Stimulated activated CD4-positive, alpha-beta T cell treated with anti-CD3 and anti-CD28 coated beads, TNF-alpha, amount 100 ng/mL, for 4 hours (primary cell): ENCODE measurements around the gene ANKRD10.

Experiments
- DNase-seq, 3 experiments: peaks; one replicate each; pipeline ENCODE4 v3.0.0-alpha.2; 2020; ENCODE audit warnings: low read depth in 3 of 3

The ANKRD10 gene

DNA sequence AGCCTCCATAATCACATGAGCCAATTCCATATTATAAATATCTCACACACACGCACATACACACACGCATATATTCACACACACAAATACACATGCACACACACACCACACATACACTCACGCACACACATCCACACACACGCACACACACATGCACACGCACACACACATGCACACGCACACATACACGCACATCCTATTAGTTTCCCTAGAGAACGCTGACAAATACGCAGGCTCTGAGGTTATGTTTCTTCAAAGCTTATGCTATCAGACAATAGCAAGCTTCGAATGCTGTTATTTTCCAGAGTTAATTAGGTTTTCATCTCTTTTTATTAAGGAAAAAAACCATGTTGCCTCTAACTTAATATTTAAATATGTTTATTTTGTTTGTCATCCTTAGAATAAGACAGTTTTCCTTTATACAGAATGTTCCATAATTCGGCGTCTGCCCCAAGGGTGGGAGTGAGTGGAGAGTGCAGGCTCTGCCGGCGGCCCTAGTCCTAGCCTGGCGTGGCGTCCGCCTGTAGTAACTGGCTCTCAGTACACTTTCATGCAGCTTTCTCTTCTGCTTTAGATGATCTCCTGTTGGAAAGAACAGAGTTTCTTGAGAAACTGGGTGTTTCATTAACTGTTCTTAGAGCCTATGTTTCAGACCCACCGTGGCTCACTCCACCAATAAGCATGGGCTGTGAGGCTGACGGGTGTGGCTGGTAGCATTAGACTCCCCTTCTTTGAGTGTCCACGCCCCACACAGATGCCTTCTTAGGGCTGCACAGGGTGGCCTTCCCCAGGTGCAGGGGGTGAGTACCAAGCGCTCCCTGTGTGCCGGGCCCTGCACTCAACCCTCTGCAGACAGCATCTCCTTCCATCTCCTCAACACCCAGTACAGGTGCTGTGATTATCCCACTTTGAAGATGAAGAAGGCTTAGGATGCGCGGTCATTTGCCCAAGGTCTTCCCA lies 30.4 kb upstream of the ANKRD10 start:
- DNase-seq = no peak

GRCh38 chr13:110944121-110944967 lies 29.5 kb upstream of the ANKRD10 start:
- DNase-seq = no peak

GRCh38 chr13:110942248-110942981 lies 27.5 kb upstream of the ANKRD10 start:
- DNase-seq = no peak

- no peak for DNase-seq
These were observed 24.0 kb upstream of the ANKRD10 start for GRCh38 chr13:110938662-110939421.

DNA sequence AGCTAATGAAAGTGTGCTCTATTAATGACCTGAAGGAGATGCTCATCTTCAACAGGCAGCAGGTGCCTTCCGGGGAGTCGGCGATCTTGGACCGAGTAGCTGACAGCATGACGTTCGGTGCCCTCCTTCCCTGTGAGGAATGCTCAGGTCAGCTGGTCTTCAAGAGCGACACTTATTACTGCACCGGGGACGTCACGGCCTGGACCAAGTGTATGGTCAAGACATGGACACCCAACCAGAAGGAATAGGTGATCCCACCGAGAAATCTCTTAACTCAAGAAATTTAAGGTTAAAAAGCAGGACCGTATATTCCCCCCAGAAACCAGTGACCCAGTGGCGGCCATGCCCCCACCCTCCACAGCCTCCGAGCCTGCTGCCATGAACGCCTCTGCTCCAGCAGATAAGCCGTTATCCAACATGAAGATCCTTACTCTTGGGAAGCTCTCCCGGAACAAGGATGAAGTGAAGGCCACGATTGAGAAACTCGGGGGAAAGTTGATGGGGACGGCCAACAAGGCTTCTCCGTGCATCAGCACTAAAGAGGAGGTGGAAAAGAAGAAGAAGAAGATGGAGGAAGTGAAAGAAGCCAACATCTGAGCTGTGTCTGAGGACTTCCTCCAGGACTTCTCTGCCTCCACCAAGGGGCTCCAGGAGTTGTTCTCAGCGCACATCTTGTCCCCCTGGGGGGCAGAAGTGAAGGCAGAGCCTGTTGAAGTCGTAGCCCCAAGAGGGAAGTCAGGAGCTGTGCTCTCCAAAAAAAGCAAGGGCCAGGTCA lies 22.8 kb upstream of the ANKRD10 start:
- DNase-seq = no peak

DNA sequence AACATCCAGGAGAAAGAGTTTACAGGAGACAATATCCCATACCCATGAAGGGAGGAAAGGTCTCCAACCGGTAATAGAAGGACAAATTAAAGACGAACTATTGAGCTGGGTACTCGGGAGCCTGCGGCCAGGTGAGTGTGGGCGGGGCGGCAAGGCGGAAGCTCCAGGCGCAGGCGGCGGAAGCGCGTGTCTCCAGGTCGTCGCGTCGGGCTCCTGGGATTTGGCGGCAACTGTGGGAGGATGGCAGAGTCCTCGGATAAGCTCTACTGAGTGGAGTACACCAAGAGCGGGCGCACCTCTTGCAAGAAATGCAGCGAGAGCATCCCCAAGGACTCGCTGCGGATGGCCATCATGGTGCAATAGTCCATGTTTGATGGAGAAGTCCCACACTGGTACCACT lies 21.6 kb upstream of the ANKRD10 start:
- DNase-seq = no peak

DNA sequence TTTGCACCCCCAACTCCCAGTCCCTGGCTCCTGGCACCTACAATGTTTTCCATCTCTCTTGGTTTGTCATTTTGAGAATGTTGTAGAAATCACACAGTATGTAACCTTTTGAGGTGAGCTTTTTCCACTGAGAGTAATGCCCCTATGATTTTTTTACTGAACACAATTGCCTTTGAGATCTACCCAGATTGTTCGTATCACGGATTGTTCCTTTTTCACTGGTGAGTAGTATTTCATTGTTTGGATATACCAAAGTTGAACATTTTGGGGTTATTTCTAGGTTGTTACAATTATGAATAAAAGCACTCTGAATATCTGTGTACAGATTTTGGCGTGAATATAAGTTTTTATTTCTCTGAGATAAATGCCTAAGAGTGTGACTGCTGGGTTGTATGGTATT lies 17.7 kb upstream of the ANKRD10 start:
- no peak for DNase-seq

GRCh38 chr13:110929104-110929777 lies 14.4 kb upstream of the ANKRD10 start:
- DNase-seq = no peak

GRCh38 chr13:110925023-110925612 lies 10.2 kb upstream of the ANKRD10 start:
- no peak for DNase-seq

GRCh38 chr13:110924639-110924934 lies 9.7 kb upstream of the ANKRD10 start:
- DNase-seq = no peak

DNA sequence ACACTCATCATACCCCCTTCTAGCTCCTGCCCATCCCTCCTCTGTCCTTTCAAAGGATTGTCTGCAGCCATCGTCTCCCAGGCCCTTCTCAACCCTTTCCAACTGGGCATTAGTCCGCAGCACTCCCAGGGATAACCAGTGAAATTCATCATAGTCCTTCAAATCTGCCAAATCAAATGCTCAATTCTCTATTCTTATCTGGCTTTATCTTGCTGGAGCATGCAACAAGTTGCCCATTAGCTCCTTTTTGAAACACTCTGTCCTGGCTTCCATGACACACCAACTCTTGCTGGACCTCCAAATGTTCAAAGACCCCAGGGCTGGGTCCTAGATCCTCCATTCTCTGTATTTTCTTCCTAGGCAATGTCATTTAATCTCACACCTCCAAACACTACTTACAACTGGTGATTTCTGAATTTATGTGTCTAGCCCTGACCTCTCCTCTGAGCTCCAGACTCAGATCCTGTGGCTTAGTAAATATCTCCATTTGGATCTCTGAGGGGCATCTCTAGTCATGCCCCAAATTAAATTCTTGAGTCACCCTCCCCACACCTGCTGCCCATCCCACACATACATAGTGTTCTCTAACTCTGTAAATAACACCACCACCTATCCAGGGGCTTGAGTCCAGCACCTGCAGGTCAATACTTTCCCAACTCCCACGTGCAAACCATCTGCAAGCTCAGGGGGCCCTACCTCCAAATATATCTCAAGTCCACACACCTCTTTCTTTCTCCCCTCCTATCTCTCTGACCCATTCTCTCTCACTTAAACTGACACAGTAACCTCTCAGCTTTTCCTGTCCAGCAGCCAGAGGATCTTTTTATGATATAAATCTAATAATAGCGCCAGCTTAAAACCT lies 9.1 kb upstream of the ANKRD10 start:
- DNase-seq = no peak

DNA sequence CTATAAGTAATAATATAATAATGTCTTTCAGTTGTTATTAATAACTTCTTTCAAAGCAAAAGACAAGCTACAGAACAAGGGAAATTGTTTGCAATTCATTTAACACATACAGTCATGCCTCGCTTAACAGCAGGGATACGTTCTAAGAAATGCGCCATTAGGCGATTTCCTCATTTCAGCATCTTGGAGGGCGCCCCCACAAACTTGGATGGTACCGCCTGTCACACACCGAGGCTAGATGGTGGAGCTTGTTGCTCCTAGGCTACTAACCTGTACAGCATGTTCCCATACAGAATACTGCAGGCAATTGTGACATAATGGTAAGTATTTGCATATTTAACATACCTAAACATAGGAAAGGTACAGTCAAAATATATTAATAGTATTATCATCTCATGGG lies 8.2 kb upstream of the ANKRD10 start:
- no peak for DNase-seq

DNA sequence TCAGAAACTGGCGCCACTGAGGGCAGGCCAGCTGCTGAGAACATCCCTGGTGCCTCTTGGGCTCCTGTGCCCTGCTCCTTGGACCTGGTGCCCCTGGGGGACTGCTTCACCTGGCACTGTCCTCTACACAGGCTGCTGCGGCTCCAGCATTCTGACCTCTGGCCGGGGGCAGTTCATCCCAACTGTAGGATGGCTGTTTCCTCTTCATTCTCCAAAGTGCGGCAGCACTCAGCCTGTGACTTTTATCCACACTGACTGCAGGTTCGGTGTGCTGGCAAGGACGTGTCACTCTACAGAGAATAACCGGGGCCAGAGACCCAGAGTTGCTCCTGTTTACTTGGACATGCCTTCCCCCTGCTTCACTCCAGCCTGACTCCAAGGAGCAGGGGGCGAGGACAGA lies 7.6 kb upstream of the ANKRD10 start:
- no peak for DNase-seq

DNA sequence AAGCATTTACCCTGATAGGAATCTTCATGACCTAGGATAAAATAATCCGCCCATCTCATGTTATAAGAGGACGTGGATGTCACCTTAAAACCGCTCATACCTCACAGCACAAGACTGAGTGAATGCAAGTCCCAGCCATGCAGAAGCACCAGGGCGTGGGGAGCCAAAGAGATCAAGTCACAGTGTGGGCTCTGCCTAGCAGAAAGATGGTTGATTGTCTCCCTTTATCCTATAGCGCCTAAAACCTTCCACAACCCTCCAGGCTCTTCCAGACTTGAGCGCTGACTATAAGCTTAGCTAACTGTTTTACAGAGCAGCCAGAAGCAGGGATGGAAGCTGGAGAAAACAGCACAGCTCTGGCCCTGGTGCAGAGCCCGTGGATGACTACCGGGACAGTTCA lies 6.8 kb upstream of the ANKRD10 start:
- no peak for DNase-seq

GRCh38 chr13:110921209-110921608 lies 6.3 kb upstream of the ANKRD10 start:
- no peak for DNase-seq

- no peak for DNase-seq
These were observed 5.2 kb upstream of the ANKRD10 start for GRCh38 chr13:110920038-110920437.

GRCh38 chr13:110916301-110917142 lies 1.7 kb upstream of the ANKRD10 start:
- no peak for DNase-seq

DNA sequence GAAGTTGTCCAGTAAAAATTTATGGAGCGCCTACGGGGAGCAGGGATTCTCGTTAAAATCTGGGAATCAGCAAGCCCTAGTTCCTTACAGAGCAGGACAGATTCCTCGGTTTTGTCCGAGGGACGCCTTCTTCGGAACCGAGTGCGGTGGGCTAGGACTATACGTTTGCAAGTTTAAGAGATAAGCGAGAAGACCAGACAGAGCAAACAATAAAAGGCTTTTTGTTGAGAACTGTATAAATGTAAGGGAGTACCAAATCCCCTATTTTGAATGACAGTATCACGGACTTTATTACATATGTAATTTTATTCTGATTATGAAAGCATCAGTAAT lies 971 bp upstream of the ANKRD10 start:
- no peak for DNase-seq
